Mesenchymal stem cell (in vitro differentiated cells and primary cell): Measurements from ENCODE around the gene PAX7.
"Not testable (repeated sequence)": the region's sequence is repeated elsewhere in the genome, so short reads cannot be mapped to it uniquely, and the experiment has no call there.

Source experiments
- DNase-seq: peaks from one replicate; pipeline ENCODE4 v3.0.0-alpha.2; 2013
- H2AFZ ChIP-seq: one replicate; pipeline ENCODE4 v1.6.1; 2013; ENCODE audit warnings: low read depth, mild to moderate bottlenecking, control low read depth, inconsistent platforms, low read length, moderate library complexity
- H2AK5ac ChIP-seq: 2 replicates; pipeline ENCODE4 v1.6.1; 2013; ENCODE audit warnings: low read length, moderate library complexity, mild to moderate bottlenecking, inconsistent platforms; ENCODE audit not compliant: severe bottlenecking
- H2BK120ac ChIP-seq: one replicate; pipeline ENCODE4 v1.6.1; 2013; ENCODE audit warnings: low read depth, mild to moderate bottlenecking, inconsistent platforms, low read length, moderate library complexity
- H2BK12ac ChIP-seq, 2 experiments: one replicate each; pipeline ENCODE4 v1.6.1; 2013; ENCODE audit warnings: inconsistent platforms in 2 of 2, low read length in 2 of 2, mild to moderate bottlenecking in 2 of 2, moderate library complexity in 2 of 2, control low read depth in 1 of 2
- H2BK15ac ChIP-seq: one replicate; pipeline ENCODE4 v1.6.1; 2013; ENCODE audit warnings: mild to moderate bottlenecking, low read depth, inconsistent platforms; ENCODE audit not compliant: poor library complexity, severe bottlenecking
- H2BK5ac ChIP-seq: 2 replicates; pipeline ENCODE4 v1.6.1; 2013; ENCODE audit warnings: low read depth, mild to moderate bottlenecking, low read length, control low read depth, inconsistent platforms; ENCODE audit not compliant: poor library complexity, severe bottlenecking
- H3K14ac ChIP-seq, 2 experiments: one replicate each; pipeline ENCODE4 v1.6.1; 2013; ENCODE audit warnings: inconsistent platforms in 2 of 2, low read length in 2 of 2, control low read depth in 1 of 2, mild to moderate bottlenecking in 1 of 2, moderate library complexity in 1 of 2
- H3K18ac ChIP-seq, 2 experiments: one replicate each; pipeline ENCODE4 v1.6.1; 2013; ENCODE audit warnings: inconsistent platforms in 2 of 2, low read length in 2 of 2, control low read depth in 1 of 2, low read depth in 1 of 2, mild to moderate bottlenecking in 1 of 2
- H3K23ac ChIP-seq, 2 experiments: one replicate each; pipeline ENCODE4 v1.6.1; 2013; ENCODE audit warnings: inconsistent platforms in 2 of 2, low read length in 2 of 2, mild to moderate bottlenecking in 2 of 2, moderate library complexity in 2 of 2, control low read depth in 1 of 2
- H3K27ac ChIP-seq: 2 replicates; pipeline ENCODE4 v1.5.1; 2013; ENCODE audit warnings: mild to moderate bottlenecking, moderate library complexity, low read length, control low read depth, inconsistent platforms; ENCODE audit not compliant: poor library complexity, severe bottlenecking
- H3K27me3 ChIP-seq, 2 experiments: 2 replicates each; pipeline versions ENCODE4 v1.6.1 to v1.7.0; 2013; ENCODE audit warnings: low read length in 2 of 2, mild to moderate bottlenecking in 2 of 2, moderate library complexity in 2 of 2, control low read depth in 1 of 2, inconsistent platforms in 1 of 2; ENCODE audit not compliant: control insufficient read depth in 1 of 2, insufficient read depth in 1 of 2
- H3K36me3 ChIP-seq, 2 experiments: 2 replicates each; pipeline versions ENCODE4 v1.6.1 to v1.7.0; 2013; ENCODE audit warnings: low read length in 2 of 2, control low read depth in 1 of 2, inconsistent platforms in 1 of 2, low read depth in 1 of 2, mild to moderate bottlenecking in 1 of 2; ENCODE audit not compliant: insufficient read depth in 2 of 2, control insufficient read depth in 1 of 2
- H3K4ac ChIP-seq, 2 experiments: one replicate each; pipeline ENCODE4 v1.6.1; 2013; ENCODE audit warnings: inconsistent platforms in 2 of 2, low read length in 2 of 2, mild to moderate bottlenecking in 2 of 2, moderate library complexity in 2 of 2, control low read depth in 1 of 2, low read depth in 1 of 2
- H3K4me1 ChIP-seq: 2 replicates; pipeline ENCODE4 v1.6.1; 2013; ENCODE audit warnings: low read depth, low read length, control low read depth; ENCODE audit not compliant: control insufficient read depth, insufficient read depth
- H3K4me2 ChIP-seq: 2 replicates; pipeline ENCODE4 v1.6.1; 2013; ENCODE audit warnings: low read length, mild to moderate bottlenecking, inconsistent platforms; ENCODE audit not compliant: poor library complexity, severe bottlenecking
- H3K4me3 ChIP-seq, 2 experiments: 2 replicates each; pipeline versions ENCODE4 v1.5.1 to v1.7.0; 2013; ENCODE audit warnings: low read length in 2 of 2, mild to moderate bottlenecking in 2 of 2, control low read depth in 1 of 2, low read depth in 1 of 2; ENCODE audit not compliant: insufficient read depth in 1 of 2
- H3K79me1 ChIP-seq: replicated peaks from 2 replicates; pipeline ENCODE4 v1.6.1; 2013; ENCODE audit warnings: mild to moderate bottlenecking, control low read depth, low read length, inconsistent platforms; ENCODE audit not compliant: poor library complexity, severe bottlenecking
- H3K9ac ChIP-seq: 2 replicates; pipeline ENCODE4 v1.7.0; 2013; ENCODE audit warnings: mild to moderate bottlenecking, low read length, moderate library complexity
- H3K9me3 ChIP-seq: 2 replicates; pipeline ENCODE4 v1.7.0; 2013; ENCODE audit warnings: mild to moderate bottlenecking, low read length; ENCODE audit not compliant: control insufficient read depth
- H4K8ac ChIP-seq: one replicate; pipeline ENCODE4 v1.6.1; 2013; ENCODE audit warnings: inconsistent platforms, mild to moderate bottlenecking, low read length, moderate library complexity
- H4K91ac ChIP-seq: one replicate; pipeline ENCODE4 v1.6.1; 2013; ENCODE audit warnings: mild to moderate bottlenecking, low read length, inconsistent platforms
- WGBS: methylation state at CpG from one replicate; pipeline ENCODE4 v1.1.7; 2013; ENCODE audit warnings: mixed read lengths; 5-methylcytosine and 5-hydroxymethylcytosine counted together

The PAX7 gene

GRCh38 chr1:18693256-18694098 lies 62.8 kb downstream of the PAX7 start:
- H3K18ac ChIP-seq, result no peak overlapping the region
- no peaks in the 10 kb centered on the region for H3K79me1 ChIP-seq
- H3K4me3 ChIP-seq, result no peak overlapping the region
- no peak overlapping the region for H3K27ac ChIP-seq
- H3K4me1 ChIP-seq, result no peaks in the 10 kb centered on the region
- H2BK15ac ChIP-seq, result no peak overlapping the region
- no peak overlapping the region for H2AFZ ChIP-seq
- H4K91ac ChIP-seq, result no peak overlapping the region
- no peak overlapping the region for H3K4me2 ChIP-seq
- H3K14ac ChIP-seq, result no peak overlapping the region
- H2BK12ac ChIP-seq, result no peak overlapping the region
- H2AK5ac ChIP-seq, result no peak overlapping the region
- no peak overlapping the region for H2BK5ac ChIP-seq
- no peak overlapping the region for H4K8ac ChIP-seq
- H3K36me3 ChIP-seq, result no peaks in the 10 kb centered on the region
- H3K9me3 ChIP-seq, result no peaks in the 10 kb centered on the region
- WGBS, result 40% methylated on average over 25 of the region's 25 CpGs
- no peak overlapping the region for H3K4ac ChIP-seq
- H3K9ac ChIP-seq, result no peak overlapping the region
- DNase-seq, result no peak
- H3K23ac ChIP-seq, result no peak overlapping the region
- no peak overlapping the region for H2BK120ac ChIP-seq
- peaks cover 24 to 72% of the 10 kb centered on the region in 2 experiments for H3K27me3 ChIP-seq

GRCh38 chr1:18694289-18694688 lies 63.6 kb downstream of the PAX7 start:
- not testable (repeated sequence) for H3K9ac ChIP-seq, H3K4me3 ChIP-seq, H3K27ac ChIP-seq, H2BK120ac ChIP-seq, H3K36me3 ChIP-seq, H3K23ac ChIP-seq, H3K9me3 ChIP-seq, H3K4me1 ChIP-seq, H2BK5ac ChIP-seq, H3K79me1 ChIP-seq, DNase-seq, H2AFZ ChIP-seq, H4K91ac ChIP-seq, H2BK12ac ChIP-seq, H3K4ac ChIP-seq, H2BK15ac ChIP-seq, H3K18ac ChIP-seq, H3K14ac ChIP-seq, H3K4me2 ChIP-seq, H2AK5ac ChIP-seq, H4K8ac ChIP-seq
- peaks cover 32 to 79% of the 10 kb centered on the region in 2 experiments for H3K27me3 ChIP-seq
- 85% methylated on average over 6 of the region's 7 CpGs for WGBS

GRCh38 chr1:18697541-18697940 lies 66.9 kb downstream of the PAX7 start:
- DNase-seq, result no peak
- H2BK15ac ChIP-seq, result no peak overlapping the region
- H3K23ac ChIP-seq, result no peak overlapping the region

GRCh38 chr1:18700530-18700929 lies 69.9 kb downstream of the PAX7 start:
- Histone ChIP-seq H3K36me3 (no peaks in the 10 kb centered on the region), H2BK5ac (no peak overlapping the region), H4K8ac (no peak overlapping the region), H2AK5ac (no peak overlapping the region), H4K91ac (no peak overlapping the region), H2BK120ac (no peak overlapping the region), H3K79me1 (no peaks in the 10 kb centered on the region), H3K4me3 (no peak overlapping the region), H3K9ac (no peak overlapping the region), H3K4me1 (no peaks in the 10 kb centered on the region), H2AFZ (no peak overlapping the region), H3K14ac (no peak overlapping the region), H2BK12ac (no peak overlapping the region), H3K18ac (no peak overlapping the region), H3K9me3 (no peaks in the 10 kb centered on the region), H3K23ac (no peak overlapping the region), H3K4me2 (no peak overlapping the region), H3K4ac (no peak overlapping the region), H2BK15ac (no peak overlapping the region), H3K27ac (no peak overlapping the region), H3K27me3 (peaks cover 30 to 60% of the 10 kb centered on the region in 2 experiments)
- WGBS, result 92% methylated on average over 12 of the region's 12 CpGs
- DNase-seq, result no peak

More at GRCh38 chr1:18697541-18697940, 66.9 kb downstream of the PAX7 start:
- Histone ChIP-seq H2BK5ac (no peak overlapping the region), H2BK120ac (no peak overlapping the region), H2BK12ac (no peak overlapping the region), H2AK5ac (no peak overlapping the region), H2AFZ (no peak overlapping the region), H3K27ac (no peak overlapping the region), H3K27me3 (peaks cover 34 to 64% of the 10 kb centered on the region in 2 experiments), H3K9me3 (no peaks in the 10 kb centered on the region), H3K79me1 (no peaks in the 10 kb centered on the region), H3K4me1 (no peaks in the 10 kb centered on the region), H3K9ac (no peak overlapping the region), H4K8ac (no peak overlapping the region), H3K18ac (no peak overlapping the region), H3K4ac (no peak overlapping the region), H3K36me3 (no peaks in the 10 kb centered on the region), H3K4me3 (no peak overlapping the region), H4K91ac (no peak overlapping the region), H3K4me2 (no peak overlapping the region), H3K14ac (no peak overlapping the region)
- WGBS, result 53% methylated on average over 1 of the region's 1 CpG
